Tibial nerve (tissue), 3 donors: ENCODE data around the gene GNG7.

Experiments
- CTCF ChIP-seq, 5 experiments: fragments of 200-600 bp in 3 of 5; fragments of 450-650 bp in 2 of 5; sonication (generic) in 3 of 5; IDR thresholded peaks; one replicate each; pipeline ENCODE4 v1.5.1; 2016 to 2019; ENCODE audit warnings: antibody characterized with exemption in 5 of 5, mild to moderate bottlenecking in 3 of 5, moderate library complexity in 2 of 5
- POLR2A ChIP-seq, 2 donors: fragments of 450-650 bp; IDR thresholded peaks; one replicate each; pipeline ENCODE4 v1.6.1; 2017; ENCODE audit warnings: antibody characterized with exemption in 2 of 2, mild to moderate bottlenecking in 2 of 2, moderate library complexity in 2 of 2

- TF ChIP-seq POLR2A (IDR thresholded peaks at IDR 0.05): no peak
- TF ChIP-seq CTCF (IDR thresholded peaks at IDR 0.05): no peak
Measured at GRCh38 chr19:2629491-2630351, 72.8 kb downstream of the GNG7 start.
